IMR-90 (cell line): ENCODE data around the gene SUGCT. TPM values are rescaled to one million over a fixed set of nuclear protein-coding genes. Genes with fewer than 3 reads are reported as not detected.

ENCODE experiments used
- ATAC-seq: fragments of 200-7000 bp; cut with Tn5 transposase; 2 replicates; pipeline ENCODE4 v1.9.1; 2020; ENCODE audit warnings: low read depth, mild to moderate bottlenecking, moderate library complexity
- BruUV-seq: library from RNA; stranded (reverse); fragments of 400-500 nt; replicated peaks from 2 replicates; lab custom pipeline; 2021; lab: Mats Ljungman, UMichigan
- CTCF ChIA-PET: fragments of 300-600 bp; formaldehyde crosslinking; extraction: SDS; loops from one replicate; lab custom pipeline; 2021; ENCODE audit warnings: antibody characterized with exemption; lab: Yijun Ruan, JAX
- POLR2A ChIA-PET: fragments of 300-600 bp; sonication (Branson Sonifier 250); formaldehyde crosslinking; loops from one replicate; lab custom pipeline; 2022; ENCODE audit warnings: antibody characterized with exemption; ENCODE audit not compliant: unreplicated experiment; lab: Charles Lee
- DNase-seq: peaks from one replicate; pipeline ENCODE4 v3.0.0; 2013
- H2AFZ ChIP-seq: replicated peaks from 2 replicates; pipeline ENCODE3; 2013; ENCODE audit warnings: low read length, mild to moderate bottlenecking; ENCODE audit not compliant: poor library complexity
- H2AK5ac ChIP-seq: 2 replicates; pipeline ENCODE4 v1.6.1; 2013; ENCODE audit warnings: low read depth, low read length, inconsistent platforms
- H2AK9ac ChIP-seq: replicated peaks from 2 replicates; pipeline ENCODE3; 2013; ENCODE audit warnings: mild to moderate bottlenecking, low read depth, low read length, moderate library complexity; ENCODE audit not compliant: poor library complexity
- H2BK120ac ChIP-seq: 2 replicates; pipeline ENCODE4 v1.6.1; 2013; ENCODE audit warnings: low read depth, low read length, inconsistent platforms
- H2BK15ac ChIP-seq: 3 replicates; pipeline ENCODE4 v1.6.1; 2013; ENCODE audit warnings: low read depth, low read length, inconsistent platforms
- H2BK20ac ChIP-seq: 2 replicates; pipeline ENCODE4 v1.6.1; 2013; ENCODE audit warnings: low read depth, mild to moderate bottlenecking, inconsistent platforms, low read length, moderate library complexity
- H2BK5ac ChIP-seq: 2 replicates; pipeline ENCODE4 v1.6.1; 2013; ENCODE audit warnings: mild to moderate bottlenecking, low read depth, low read length, inconsistent platforms; ENCODE audit not compliant: poor library complexity, severe bottlenecking
- H3K14ac ChIP-seq: replicated peaks from 2 replicates; pipeline ENCODE4 v1.6.1; 2013; ENCODE audit warnings: low read depth, low read length, inconsistent platforms
- H3K18ac ChIP-seq: 2 replicates; pipeline ENCODE4 v1.6.1; 2013; ENCODE audit warnings: low read depth, low read length, control low read depth
- H3K23ac ChIP-seq: 2 replicates; pipeline ENCODE4 v1.6.1; 2013; ENCODE audit warnings: low read depth, low read length, inconsistent platforms
- H3K27ac ChIP-seq: 2 replicates; pipeline ENCODE4 v1.5.1; 2013; ENCODE audit warnings: mild to moderate bottlenecking, control low read depth, low read length; ENCODE audit not compliant: insufficient read depth
- H3K27me3 ChIP-seq: 2 replicates; pipeline ENCODE4 v1.6.1; 2013; ENCODE audit warnings: low read length; ENCODE audit not compliant: control insufficient read depth, insufficient read depth
- H3K36me3 ChIP-seq: 2 replicates; pipeline ENCODE4 v1.6.1; 2013; ENCODE audit warnings: low read length, mixed read lengths; ENCODE audit not compliant: control insufficient read depth, insufficient read depth
- H3K4ac ChIP-seq: 2 replicates; pipeline ENCODE4 v1.6.1; 2013; ENCODE audit warnings: low read depth, low read length, inconsistent platforms
- H3K4me1 ChIP-seq: 2 replicates; pipeline ENCODE4 v1.6.1; 2013; ENCODE audit warnings: low read length, mixed read lengths; ENCODE audit not compliant: control insufficient read depth, insufficient read depth
- H3K4me2 ChIP-seq: 2 replicates; pipeline ENCODE4 v1.6.1; 2013; ENCODE audit warnings: low read depth, mild to moderate bottlenecking, control low read depth, low read length, moderate library complexity
- H3K4me3 ChIP-seq: 2 replicates; pipeline ENCODE4 v1.5.1; 2013; ENCODE audit warnings: low read depth, mild to moderate bottlenecking, control low read depth, low read length, moderate library complexity; ENCODE audit not compliant: insufficient read depth
- H3K56ac ChIP-seq: 2 replicates; pipeline ENCODE4 v1.6.1; 2013; ENCODE audit warnings: low read length, inconsistent platforms; ENCODE audit not compliant: insufficient read depth; ENCODE audit errors: extremely low read depth
- H3K79me1 ChIP-seq, 2 experiments: 2 replicates each; pipeline ENCODE4 v1.6.1; 2013; ENCODE audit warnings: low read length in 2 of 2, inconsistent platforms in 1 of 2, low read depth in 1 of 2
- H3K9ac ChIP-seq: 2 replicates; pipeline ENCODE4 v1.6.1; 2013; ENCODE audit warnings: low read depth, low read length, control low read depth
- H3K9me1 ChIP-seq: 2 replicates; pipeline ENCODE4 v1.6.1; 2013; ENCODE audit warnings: low read length, inconsistent platforms; ENCODE audit not compliant: insufficient read depth
- H3K9me3 ChIP-seq: 2 replicates; pipeline ENCODE4 v1.6.1; 2013; ENCODE audit warnings: low read length; ENCODE audit not compliant: control insufficient read depth, insufficient read depth
- H4K20me1 ChIP-seq: 2 replicates; pipeline ENCODE4 v1.6.1; 2013; ENCODE audit warnings: low read length, inconsistent platforms; ENCODE audit not compliant: insufficient read depth
- H4K5ac ChIP-seq: 2 replicates; pipeline ENCODE4 v1.6.1; 2013; ENCODE audit warnings: mild to moderate bottlenecking, low read depth, low read length, control low read depth
- H4K8ac ChIP-seq, 2 experiments: 2 replicates each; pipeline ENCODE4 v1.6.1; 2013; ENCODE audit warnings: low read depth in 2 of 2, low read length in 2 of 2, control low read depth in 1 of 2, inconsistent platforms in 1 of 2
- H4K91ac ChIP-seq: 2 replicates; pipeline ENCODE4 v1.6.1; 2013; ENCODE audit warnings: low read depth, low read length, inconsistent platforms; ENCODE audit not compliant: insufficient read depth
- CEBPB ChIP-seq: IDR thresholded peaks from 2 replicates; pipeline ENCODE4 v1.6.1; 2012; ENCODE audit warnings: low read depth, low read length, improper control_type of control experiment
- CHD1 ChIP-seq: IDR thresholded peaks from 2 replicates; pipeline ENCODE4 v1.6.1; 2012; ENCODE audit warnings: low read depth, low read length, improper control_type of control experiment
- FOS ChIP-seq: fragments of 150-350 bp; IDR thresholded peaks from 2 replicates; pipeline ENCODE4 v1.6.1; 2016; ENCODE audit warnings: low read depth, low read length
- MAFK ChIP-seq: IDR thresholded peaks from 2 replicates; pipeline ENCODE4 v1.6.1; 2012; ENCODE audit warnings: low read depth, low read length, improper control_type of control experiment
- MAZ ChIP-seq: IDR thresholded peaks from 2 replicates; pipeline ENCODE4 v1.6.1; 2012; ENCODE audit warnings: low read depth, mild to moderate bottlenecking, low read length, improper control_type of control experiment, moderate library complexity, borderline replicate concordance
- MXI1 ChIP-seq: IDR thresholded peaks from 2 replicates; pipeline ENCODE4 v1.6.1; 2012; ENCODE audit warnings: low read depth, mild to moderate bottlenecking, low read length, moderate library complexity, borderline replicate concordance
- NFE2L2 ChIP-seq: fragments of 150-350 bp; IDR thresholded peaks from 2 replicates; pipeline ENCODE4 v1.6.1; 2016; ENCODE audit warnings: low read depth, mild to moderate bottlenecking, low read length
- RAD21 ChIP-seq: IDR thresholded peaks from 2 replicates; pipeline ENCODE4 v1.6.1; 2012; ENCODE audit warnings: low read length, improper control_type of control experiment
- RCOR1 ChIP-seq: IDR thresholded peaks from 2 replicates; pipeline ENCODE4 v1.6.1; 2012; ENCODE audit warnings: mild to moderate bottlenecking, low read length, improper control_type of control experiment; ENCODE audit not compliant: insufficient replicate concordance
- SMC3 ChIP-seq: fragments of 150-350 bp; IDR thresholded peaks from 2 replicates; pipeline ENCODE4 v1.6.1; 2016; ENCODE audit warnings: low read depth, mild to moderate bottlenecking, antibody characterized with exemption, low read length, moderate library complexity
- WGBS, 2 experiments: methylation state at CpG; one replicate each; pipeline versions ENCODE4 v1.1.5 to v1.1.7; 2013; ENCODE audit warnings: missing lambda C conversion rate in 2 of 2; ENCODE audit not compliant: insufficient read length in 1 of 2; ENCODE audit errors: extremely low coverage in 2 of 2; 5-methylcytosine and 5-hydroxymethylcytosine counted together
- dilution Hi-C: fragments of 300-500 bp; cut with HindIII; formaldehyde crosslinking; loops from one replicate; pipeline ENCODE4 v1.14.3; 2018; ENCODE audit warnings: low sequenced_read_pairs; ENCODE audit not compliant: unreplicated experiment
- in situ Hi-C: fragments of 300-500 bp; cut with MboI; formaldehyde crosslinking; loops from 3 replicates; pipeline ENCODE4 v1.14.3; 2019; ENCODE audit warnings: low sequenced_read_pairs, inconsistent platforms, mixed read lengths
- intact Hi-C: fragments of 100-400 bp; cut with micrococcal nuclease; formaldehyde crosslinking; loops from 2 replicates; pipeline ENCODE4 v1.10.0; 2022
- polyA plus RNA-seq, 3 experiments: library from polyadenylated mRNA; depleted of rRNA; stranded (reverse); fragments of >200 nt; gene quantifications; 2 replicates each; pipeline ENCODE4 v1.2.3, GENCODE V29; 2012; ENCODE audit warnings: low replicate concordance in 1 of 3
- total RNA-seq: library from RNA; depleted of rRNA; stranded (reverse); fragments of >200 nt; gene quantifications from 2 replicates; pipeline ENCODE4 v1.2.3, GENCODE V29; 2012
- TF ChIP-seq, protein P1 (sequence below): fragments of 150-350 bp; IDR thresholded peaks from 2 replicates; pipeline ENCODE4 v1.6.1; 2016; ENCODE audit warnings: low read depth, mild to moderate bottlenecking, low read length, moderate library complexity, borderline replicate concordance
- TF ChIP-seq, protein P2 (sequence below): conservative IDR thresholded peaks from 2 replicates; pipeline ENCODE4 v1.5.1; 2012; ENCODE audit warnings: mild to moderate bottlenecking, low read depth, low read length, improper control_type of control experiment
- TF ChIP-seq, protein P3 (sequence below): fragments of 150-350 bp; IDR thresholded peaks from 2 replicates; pipeline ENCODE4 v1.6.1; 2017; ENCODE audit warnings: mild to moderate bottlenecking, antibody characterized with exemption, low read length, low read depth

SUGCT gene
- total and polyA plus RNA-seq, 2 of the 4 experiments (the other 2 are of a cell fraction), result 5.9 to 8.3 TPM

DNA sequence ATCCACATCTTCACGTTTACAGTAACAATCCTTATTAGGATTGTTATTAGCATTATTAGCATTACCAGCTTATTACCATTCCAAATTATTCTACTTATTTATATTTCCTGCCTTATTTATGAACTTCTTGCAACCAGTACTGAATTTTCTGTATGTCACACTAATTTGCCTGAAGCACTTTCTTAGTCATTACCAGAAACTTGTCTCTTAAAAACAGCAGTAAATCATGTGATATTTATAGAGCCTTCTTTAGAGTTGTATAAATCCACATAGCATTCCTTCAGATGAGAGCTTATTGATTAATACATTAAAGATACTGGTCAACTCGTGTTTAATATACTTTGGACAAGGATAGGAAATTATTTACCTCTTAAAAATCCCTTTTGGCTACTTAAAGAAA lies 618.6 kb downstream of the SUGCT start:
- no peak for DNase-seq
- no peak overlapping the region for H3K4me2 ChIP-seq
- no peak overlapping the region for H4K91ac ChIP-seq
- no peak overlapping the region for H2BK20ac ChIP-seq
- H3K4me1 ChIP-seq, result 0 out of 2 replicates have a peak, but pooled peaks cover 2% of the 10 kb centered on the region
- H3K9ac ChIP-seq, result no peak overlapping the region
- in situ Hi-C loops (no loop called here), dilution Hi-C loops (no loop called here), intact Hi-C loops (no loop called here)
- H3K79me1 ChIP-seq, result no peaks in the 10 kb centered on the region
- H3K56ac ChIP-seq, result no peak overlapping the region
- H3K27ac ChIP-seq, result no peak overlapping the region
- no peak overlapping the region for H4K8ac ChIP-seq
- H2BK5ac ChIP-seq, result no peak overlapping the region
- no CpG with 5 or more reads among the region's 2 CpGs for WGBS, 2 experiments
- no peak overlapping the region for H3K23ac ChIP-seq
- ATAC-seq, result no peak
- no peak overlapping the region for H3K18ac ChIP-seq
- H2BK15ac ChIP-seq, result no peak overlapping the region
- no peak overlapping the region for H2AK9ac ChIP-seq
- no peaks in the 10 kb centered on the region for H3K27me3 ChIP-seq
- H4K20me1 ChIP-seq, result no peaks in the 10 kb centered on the region
- POLR2A ChIA-PET, result no interaction called here
- H2BK120ac ChIP-seq, result no peak overlapping the region
- no peak overlapping the region for H3K14ac ChIP-seq
- CTCF ChIA-PET, result interaction anchor here (1.5 kb wide), 1 partner anchor 9 kb away, joined by 3 read pairs; no protein-coding TSS in a partner anchor
- no peaks in the 10 kb centered on the region for H3K9me3 ChIP-seq
- no peaks in the 10 kb centered on the region for H3K9me1 ChIP-seq
- no peak overlapping the region for H2AFZ ChIP-seq
- no peak overlapping the region for H3K4ac ChIP-seq
- TF ChIP-seq, protein P1, sequence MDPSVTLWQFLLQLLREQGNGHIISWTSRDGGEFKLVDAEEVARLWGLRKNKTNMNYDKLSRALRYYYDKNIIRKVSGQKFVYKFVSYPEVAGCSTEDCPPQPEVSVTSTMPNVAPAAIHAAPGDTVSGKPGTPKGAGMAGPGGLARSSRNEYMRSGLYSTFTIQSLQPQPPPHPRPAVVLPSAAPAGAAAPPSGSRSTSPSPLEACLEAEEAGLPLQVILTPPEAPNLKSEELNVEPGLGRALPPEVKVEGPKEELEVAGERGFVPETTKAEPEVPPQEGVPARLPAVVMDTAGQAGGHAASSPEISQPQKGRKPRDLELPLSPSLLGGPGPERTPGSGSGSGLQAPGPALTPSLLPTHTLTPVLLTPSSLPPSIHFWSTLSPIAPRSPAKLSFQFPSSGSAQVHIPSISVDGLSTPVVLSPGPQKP, result no peak
- no peak for TF ChIP-seq RCOR1
- TF ChIP-seq RAD21, result no peak
- no peak for TF ChIP-seq NFE2L2
- TF ChIP-seq CHD1, result no peak
- TF ChIP-seq, protein P2, sequence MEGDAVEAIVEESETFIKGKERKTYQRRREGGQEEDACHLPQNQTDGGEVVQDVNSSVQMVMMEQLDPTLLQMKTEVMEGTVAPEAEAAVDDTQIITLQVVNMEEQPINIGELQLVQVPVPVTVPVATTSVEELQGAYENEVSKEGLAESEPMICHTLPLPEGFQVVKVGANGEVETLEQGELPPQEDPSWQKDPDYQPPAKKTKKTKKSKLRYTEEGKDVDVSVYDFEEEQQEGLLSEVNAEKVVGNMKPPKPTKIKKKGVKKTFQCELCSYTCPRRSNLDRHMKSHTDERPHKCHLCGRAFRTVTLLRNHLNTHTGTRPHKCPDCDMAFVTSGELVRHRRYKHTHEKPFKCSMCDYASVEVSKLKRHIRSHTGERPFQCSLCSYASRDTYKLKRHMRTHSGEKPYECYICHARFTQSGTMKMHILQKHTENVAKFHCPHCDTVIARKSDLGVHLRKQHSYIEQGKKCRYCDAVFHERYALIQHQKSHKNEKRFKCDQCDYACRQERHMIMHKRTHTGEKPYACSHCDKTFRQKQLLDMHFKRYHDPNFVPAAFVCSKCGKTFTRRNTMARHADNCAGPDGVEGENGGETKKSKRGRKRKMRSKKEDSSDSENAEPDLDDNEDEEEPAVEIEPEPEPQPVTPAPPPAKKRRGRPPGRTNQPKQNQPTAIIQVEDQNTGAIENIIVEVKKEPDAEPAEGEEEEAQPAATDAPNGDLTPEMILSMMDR, result no peak
- TF ChIP-seq MXI1, result no peak
- TF ChIP-seq CEBPB, result no peak
- TF ChIP-seq MAFK, result no peak
- no peak for TF ChIP-seq FOS
- TF ChIP-seq MAZ, result no peak
- TF ChIP-seq SMC3, result no peak
- TF ChIP-seq, protein P3, sequence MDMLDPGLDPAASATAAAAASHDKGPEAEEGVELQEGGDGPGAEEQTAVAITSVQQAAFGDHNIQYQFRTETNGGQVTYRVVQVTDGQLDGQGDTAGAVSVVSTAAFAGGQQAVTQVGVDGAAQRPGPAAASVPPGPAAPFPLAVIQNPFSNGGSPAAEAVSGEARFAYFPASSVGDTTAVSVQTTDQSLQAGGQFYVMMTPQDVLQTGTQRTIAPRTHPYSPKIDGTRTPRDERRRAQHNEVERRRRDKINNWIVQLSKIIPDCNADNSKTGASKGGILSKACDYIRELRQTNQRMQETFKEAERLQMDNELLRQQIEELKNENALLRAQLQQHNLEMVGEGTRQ, result no peak
- no peak overlapping the region for H2AK5ac ChIP-seq
- H3K4me3 ChIP-seq, result no peak overlapping the region
- no TSS peak for BruUV-seq
- H4K5ac ChIP-seq, result no peak overlapping the region
- H3K36me3 ChIP-seq, result no peaks in the 10 kb centered on the region
